Liver (tissue), 3 donors: ENCODE measurements around the gene INHBA.

Experiments used
- ATF3 ChIP-seq: IDR thresholded peaks from 2 replicates; pipeline ENCODE4 v1.6.1; 2016; ENCODE audit warnings: antibody characterized with exemption
- CTCF ChIP-seq: fragments of 150-350 bp; IDR thresholded peaks from 2 replicates; pipeline ENCODE4 v1.5.1; 2017; ENCODE audit warnings: improper control_type of control experiment, low read depth, low read length; ENCODE audit not compliant: missing input control
- EGR1 ChIP-seq, 2 donors: IDR thresholded peaks; 2 replicates each; pipeline ENCODE4 v1.6.1; 2016 to 2018; ENCODE audit warnings: antibody characterized with exemption in 2 of 2, low read depth in 2 of 2
- FOXA1 ChIP-seq: IDR thresholded peaks from 2 replicates; pipeline ENCODE4 v1.6.1; 2016; ENCODE audit warnings: antibody characterized with exemption
- GABPA ChIP-seq, 2 donors: IDR thresholded peaks in 1 of 2; conservative IDR thresholded peaks in 1 of 2; 2 replicates each; pipeline ENCODE4 v1.6.1; 2016; ENCODE audit warnings: antibody characterized with exemption in 2 of 2, mild to moderate bottlenecking in 1 of 2, moderate library complexity in 1 of 2
- HNF4A ChIP-seq, 2 donors: conservative IDR thresholded peaks; 2 replicates each; pipeline ENCODE4 v1.6.1; 2016; ENCODE audit warnings: antibody characterized with exemption in 2 of 2, mild to moderate bottlenecking in 2 of 2
- JUND ChIP-seq, 2 donors: IDR thresholded peaks; 2 replicates each; pipeline ENCODE4 v1.6.1; 2016; ENCODE audit warnings: antibody characterized with exemption in 2 of 2
- MAX ChIP-seq: IDR thresholded peaks from 2 replicates; pipeline ENCODE4 v1.6.1; 2016; ENCODE audit warnings: antibody characterized with exemption
- NR2F2 ChIP-seq: IDR thresholded peaks from 2 replicates; pipeline ENCODE4 v1.6.1; 2016; ENCODE audit warnings: antibody characterized with exemption
- RAD21 ChIP-seq, 2 donors: IDR thresholded peaks; 2 replicates each; pipeline ENCODE4 v1.6.1; 2016; ENCODE audit warnings: antibody characterized with exemption in 2 of 2, mild to moderate bottlenecking in 2 of 2
- SP1 ChIP-seq: IDR thresholded peaks from 2 replicates; pipeline ENCODE4 v1.6.1; 2018; ENCODE audit warnings: antibody characterized with exemption, mild to moderate bottlenecking
- TAF1 ChIP-seq: conservative IDR thresholded peaks from 2 replicates; pipeline ENCODE4 v1.6.1; 2016; ENCODE audit warnings: antibody characterized with exemption, mild to moderate bottlenecking
- YY1 ChIP-seq: IDR thresholded peaks from 2 replicates; pipeline ENCODE4 v1.6.1; 2016; ENCODE audit warnings: antibody characterized with exemption, mild to moderate bottlenecking
- ZBTB33 ChIP-seq: IDR thresholded peaks from 2 replicates; pipeline ENCODE4 v1.6.1; 2016; ENCODE audit warnings: antibody characterized with exemption
- donor health status: healthy.
- donor health status: healthy.

GRCh38 chr7:41716691-41717090 is 13.8 kb upstream of the INHBA start:
- TF ChIP-seq MAX, result no peak
- TF ChIP-seq SP1, result no peak
- no peak for TF ChIP-seq CTCF
- no peak for TF ChIP-seq YY1
- TF ChIP-seq TAF1, result no peak
- no peak for TF ChIP-seq FOXA1
- TF ChIP-seq RAD21 (IDR thresholded peaks at IDR 0.05), result no peak
- TF ChIP-seq NR2F2, result no peak
- no peak for TF ChIP-seq JUND (IDR thresholded peaks at IDR 0.05)
- no peak for TF ChIP-seq ZBTB33
- no peak for TF ChIP-seq GABPA (IDR thresholded peaks at IDR 0.05 in 1 of 2, conservative IDR thresholded peaks at IDR 0.05 in 1 of 2)
- TF ChIP-seq HNF4A (conservative IDR thresholded peaks at IDR 0.05), result no peak
- no peak for TF ChIP-seq ATF3
- TF ChIP-seq EGR1 (IDR thresholded peaks at IDR 0.05; ENCODE audit: low read depth in 2 of 2), result no peak
